ENCODE measurements around the gene TNRC6C.

DNA sequence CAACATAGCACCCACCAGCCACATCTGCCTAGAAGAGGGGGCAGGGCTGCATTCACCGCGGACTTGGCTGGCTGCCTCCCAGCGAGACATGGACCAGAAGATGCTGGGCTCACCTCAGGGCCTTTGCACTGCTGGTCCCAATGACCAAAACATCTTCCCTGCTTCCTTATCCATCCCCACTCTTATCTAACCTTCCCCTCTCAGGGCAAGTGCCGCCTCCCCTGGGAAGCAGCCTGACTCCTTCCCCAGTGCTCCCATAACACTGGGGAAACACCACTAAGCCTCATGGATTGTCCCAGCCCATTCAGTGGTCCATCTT is 164.4 kb downstream of the TNRC6C start:
- TF ChIP-seq, protein P1, sequence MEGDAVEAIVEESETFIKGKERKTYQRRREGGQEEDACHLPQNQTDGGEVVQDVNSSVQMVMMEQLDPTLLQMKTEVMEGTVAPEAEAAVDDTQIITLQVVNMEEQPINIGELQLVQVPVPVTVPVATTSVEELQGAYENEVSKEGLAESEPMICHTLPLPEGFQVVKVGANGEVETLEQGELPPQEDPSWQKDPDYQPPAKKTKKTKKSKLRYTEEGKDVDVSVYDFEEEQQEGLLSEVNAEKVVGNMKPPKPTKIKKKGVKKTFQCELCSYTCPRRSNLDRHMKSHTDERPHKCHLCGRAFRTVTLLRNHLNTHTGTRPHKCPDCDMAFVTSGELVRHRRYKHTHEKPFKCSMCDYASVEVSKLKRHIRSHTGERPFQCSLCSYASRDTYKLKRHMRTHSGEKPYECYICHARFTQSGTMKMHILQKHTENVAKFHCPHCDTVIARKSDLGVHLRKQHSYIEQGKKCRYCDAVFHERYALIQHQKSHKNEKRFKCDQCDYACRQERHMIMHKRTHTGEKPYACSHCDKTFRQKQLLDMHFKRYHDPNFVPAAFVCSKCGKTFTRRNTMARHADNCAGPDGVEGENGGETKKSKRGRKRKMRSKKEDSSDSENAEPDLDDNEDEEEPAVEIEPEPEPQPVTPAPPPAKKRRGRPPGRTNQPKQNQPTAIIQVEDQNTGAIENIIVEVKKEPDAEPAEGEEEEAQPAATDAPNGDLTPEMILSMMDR (IDR thresholded peaks at IDR 0.05), result no peak
- no peak for TF ChIP-seq POLR2A (IDR thresholded peaks at IDR 0.05)
